Measurements from ENCODE around the gene KIAA1586. TPM values are rescaled to one million over a fixed set of nuclear protein-coding genes. Genes with fewer than 3 reads are reported as not detected.
"Not testable (repeated sequence)": the region's sequence is repeated elsewhere in the genome, so short reads cannot be mapped to it uniquely, and the experiment has no call there.

The KIAA1586 gene
- total and polyA plus RNA-seq, 2 of the 13 experiments (the other 11 are each of a cell fraction or from before 2014, with no cell fraction given): 5.5 to 16.9 TPM

GRCh38 chr6:57046332-57047256, at the start of gene KIAA1586 (continued):
- TF ChIP-seq MYPOP (CRISPR knock-in tag; IDR thresholded peaks at IDR 0.05) (peak; percentile 87), ETV6 (CRISPR knock-in tag; conservative IDR thresholded peaks at IDR 0.05) (peak; percentile 71; the same call in 1 of the 2 replicates), ZNF232 (CRISPR knock-in tag; IDR thresholded peaks at IDR 0.05; ENCODE audit: borderline replicate concordance) (peak; percentile 85; the same call in 1 of the 2 replicates), CHCHD3 (CRISPR knock-in tag; IDR thresholded peaks at IDR 0.05) (peak; percentile 77; the same call in 1 of the 2 replicates), JUND (CRISPR knock-in tag; IDR thresholded peaks at IDR 0.05) (peak; percentile 49), HNRNPLL (IDR thresholded peaks at IDR 0.05; ENCODE audit: low read depth, low read length, poor library complexity, severe bottlenecking) (peak; percentile 95), ZNF547 (CRISPR knock-in tag; IDR thresholded peaks at IDR 0.05) (peak; percentile 51; the same call in 1 of the 2 replicates), CREM (IDR thresholded peaks at IDR 0.05) (peak; percentile 76), ZNF317 (CRISPR knock-in tag; IDR thresholded peaks at IDR 0.05) (peak; percentile 46; the same call in 1 of the 2 replicates), NRL (CRISPR knock-in tag; IDR thresholded peaks at IDR 0.05; ENCODE audit: borderline replicate concordance) (peak; percentile 67; the same call in 1 of the 2 replicates), ZHX1 (CRISPR knock-in tag; IDR thresholded peaks at IDR 0.05; ENCODE audit: low read depth) (peak; percentile 83), ZNF598 (CRISPR knock-in tag; IDR thresholded peaks at IDR 0.05; ENCODE audit: borderline replicate concordance) (peak; percentile 85; the same call in 1 of the 2 replicates)
- TF ChIP-seq, protein P1, sequence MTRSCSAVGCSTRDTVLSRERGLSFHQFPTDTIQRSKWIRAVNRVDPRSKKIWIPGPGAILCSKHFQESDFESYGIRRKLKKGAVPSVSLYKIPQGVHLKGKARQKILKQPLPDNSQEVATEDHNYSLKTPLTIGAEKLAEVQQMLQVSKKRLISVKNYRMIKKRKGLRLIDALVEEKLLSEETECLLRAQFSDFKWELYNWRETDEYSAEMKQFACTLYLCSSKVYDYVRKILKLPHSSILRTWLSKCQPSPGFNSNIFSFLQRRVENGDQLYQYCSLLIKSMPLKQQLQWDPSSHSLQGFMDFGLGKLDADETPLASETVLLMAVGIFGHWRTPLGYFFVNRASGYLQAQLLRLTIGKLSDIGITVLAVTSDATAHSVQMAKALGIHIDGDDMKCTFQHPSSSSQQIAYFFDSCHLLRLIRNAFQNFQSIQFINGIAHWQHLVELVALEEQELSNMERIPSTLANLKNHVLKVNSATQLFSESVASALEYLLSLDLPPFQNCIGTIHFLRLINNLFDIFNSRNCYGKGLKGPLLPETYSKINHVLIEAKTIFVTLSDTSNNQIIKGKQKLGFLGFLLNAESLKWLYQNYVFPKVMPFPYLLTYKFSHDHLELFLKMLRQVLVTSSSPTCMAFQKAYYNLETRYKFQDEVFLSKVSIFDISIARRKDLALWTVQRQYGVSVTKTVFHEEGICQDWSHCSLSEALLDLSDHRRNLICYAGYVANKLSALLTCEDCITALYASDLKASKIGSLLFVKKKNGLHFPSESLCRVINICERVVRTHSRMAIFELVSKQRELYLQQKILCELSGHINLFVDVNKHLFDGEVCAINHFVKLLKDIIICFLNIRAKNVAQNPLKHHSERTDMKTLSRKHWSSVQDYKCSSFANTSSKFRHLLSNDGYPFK (CRISPR knock-in tag; IDR thresholded peaks at IDR 0.05; ENCODE audit: borderline replicate concordance): peak; percentile 79; the same call in 1 of the 2 replicates
- TF ChIP-seq, protein P2, sequence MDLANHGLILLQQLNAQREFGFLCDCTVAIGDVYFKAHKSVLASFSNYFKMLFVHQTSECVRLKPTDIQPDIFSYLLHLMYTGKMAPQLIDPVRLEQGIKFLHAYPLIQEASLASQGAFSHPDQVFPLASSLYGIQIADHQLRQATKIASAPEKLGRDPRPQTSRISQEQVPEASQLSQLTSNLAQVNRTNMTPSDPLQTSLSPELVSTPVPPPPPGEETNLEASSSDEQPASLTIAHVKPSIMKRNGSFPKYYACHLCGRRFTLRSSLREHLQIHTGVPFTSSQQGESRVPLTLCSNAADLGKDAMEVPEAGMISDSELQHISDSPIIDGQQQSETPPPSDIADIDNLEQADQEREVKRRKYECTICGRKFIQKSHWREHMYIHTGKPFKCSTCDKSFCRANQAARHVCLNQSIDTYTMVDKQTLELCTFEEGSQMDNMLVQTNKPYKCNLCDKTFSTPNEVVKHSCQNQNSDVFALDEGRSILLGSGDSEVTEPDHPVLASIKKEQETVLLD (CRISPR knock-in tag; IDR thresholded peaks at IDR 0.05; ENCODE audit: low read depth): peak; percentile 75
- TF ChIP-seq CREM (CRISPR knock-in tag; IDR thresholded peaks at IDR 0.05): not testable (repeated sequence)
